Cardiac fibroblast (primary cell): ENCODE results near the gene UQCR10.
A peak's percentile ranks its signal among the peaks of the same experiment; 100 is the strongest.

Experiments used
- DNase-seq, 2 donors: peaks; one replicate each; pipeline versions ENCODE4 v3.0.0 to v3.0.0-alpha.2; 2010; ENCODE audit warnings: low read depth in 2 of 2
- H3K4me3 ChIP-seq, 2 donors: replicated peaks in 1 of 2; 1 replicate in 1 of 2; 2 replicates in 1 of 2; pipeline ENCODE4 v1.5.1; 2011; ENCODE audit warnings: low read depth in 2 of 2, low read length in 2 of 2, mild to moderate bottlenecking in 2 of 2, moderate library complexity in 1 of 2
- TF ChIP-seq, protein P1 (sequence below): IDR thresholded peaks from one replicate; pipeline ENCODE4 v1.5.1; 2011; ENCODE audit warnings: low read depth, mild to moderate bottlenecking, low read length, inconsistent platforms

The UQCR10 gene

GRCh38 chr22:29762263-29762662 lies 4.9 kb upstream of the UQCR10 start:
- H3K4me3 ChIP-seq = no peak overlapping the region
- DNase-seq = no peak
- TF ChIP-seq, protein P1, sequence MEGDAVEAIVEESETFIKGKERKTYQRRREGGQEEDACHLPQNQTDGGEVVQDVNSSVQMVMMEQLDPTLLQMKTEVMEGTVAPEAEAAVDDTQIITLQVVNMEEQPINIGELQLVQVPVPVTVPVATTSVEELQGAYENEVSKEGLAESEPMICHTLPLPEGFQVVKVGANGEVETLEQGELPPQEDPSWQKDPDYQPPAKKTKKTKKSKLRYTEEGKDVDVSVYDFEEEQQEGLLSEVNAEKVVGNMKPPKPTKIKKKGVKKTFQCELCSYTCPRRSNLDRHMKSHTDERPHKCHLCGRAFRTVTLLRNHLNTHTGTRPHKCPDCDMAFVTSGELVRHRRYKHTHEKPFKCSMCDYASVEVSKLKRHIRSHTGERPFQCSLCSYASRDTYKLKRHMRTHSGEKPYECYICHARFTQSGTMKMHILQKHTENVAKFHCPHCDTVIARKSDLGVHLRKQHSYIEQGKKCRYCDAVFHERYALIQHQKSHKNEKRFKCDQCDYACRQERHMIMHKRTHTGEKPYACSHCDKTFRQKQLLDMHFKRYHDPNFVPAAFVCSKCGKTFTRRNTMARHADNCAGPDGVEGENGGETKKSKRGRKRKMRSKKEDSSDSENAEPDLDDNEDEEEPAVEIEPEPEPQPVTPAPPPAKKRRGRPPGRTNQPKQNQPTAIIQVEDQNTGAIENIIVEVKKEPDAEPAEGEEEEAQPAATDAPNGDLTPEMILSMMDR = no peak

DNA sequence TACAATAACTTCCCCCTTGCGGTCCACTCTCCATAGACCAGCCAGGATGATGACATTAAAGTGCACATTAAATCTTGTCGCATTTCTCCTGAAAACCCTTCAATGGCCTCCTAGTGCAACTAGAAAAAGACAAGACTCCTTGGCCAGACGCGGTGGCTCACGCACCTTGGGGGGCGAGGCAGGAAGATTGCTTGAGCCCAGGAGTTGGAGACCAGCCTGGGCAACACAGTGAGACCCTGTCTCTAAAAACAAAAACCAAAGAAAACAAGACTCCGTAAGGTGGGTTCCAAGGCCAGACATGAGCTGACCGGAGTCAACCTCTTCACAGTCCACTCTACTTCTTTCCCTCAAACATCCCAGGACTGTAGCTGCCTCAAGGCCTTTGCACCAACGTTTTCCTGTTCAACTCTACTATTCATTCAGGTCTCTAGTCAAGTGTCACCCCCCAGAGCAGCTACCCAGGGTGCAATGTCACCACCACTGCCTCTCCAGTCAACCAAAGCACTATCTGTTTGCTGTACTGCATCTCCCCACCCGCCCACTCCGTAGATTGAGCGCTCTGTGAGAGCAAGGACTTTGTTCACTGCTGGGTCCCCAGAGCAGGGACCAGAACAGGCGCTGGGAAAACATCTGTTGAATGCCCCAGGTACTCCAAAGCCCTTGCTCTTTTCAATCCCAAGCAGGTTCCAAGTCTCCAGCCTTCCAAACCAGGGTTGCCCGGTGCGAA lies 1.1 kb upstream of the UQCR10 start:
- H3K4me3 ChIP-seq = peak overlapping the region; percentile 71 to 98
- TF ChIP-seq, protein P1 = no peak
- no peak for DNase-seq

- DNase-seq = peak; percentile 98
Measured at GRCh38 chr22:29766632-29767170, 468 bp upstream of the UQCR10 start, which contains the start of gene ZMAT5. Gene ZMAT5 (minus strand): TSS chr22:29767007. CDS start chr22:29748544, 18,463 bp downstream.

DNA sequence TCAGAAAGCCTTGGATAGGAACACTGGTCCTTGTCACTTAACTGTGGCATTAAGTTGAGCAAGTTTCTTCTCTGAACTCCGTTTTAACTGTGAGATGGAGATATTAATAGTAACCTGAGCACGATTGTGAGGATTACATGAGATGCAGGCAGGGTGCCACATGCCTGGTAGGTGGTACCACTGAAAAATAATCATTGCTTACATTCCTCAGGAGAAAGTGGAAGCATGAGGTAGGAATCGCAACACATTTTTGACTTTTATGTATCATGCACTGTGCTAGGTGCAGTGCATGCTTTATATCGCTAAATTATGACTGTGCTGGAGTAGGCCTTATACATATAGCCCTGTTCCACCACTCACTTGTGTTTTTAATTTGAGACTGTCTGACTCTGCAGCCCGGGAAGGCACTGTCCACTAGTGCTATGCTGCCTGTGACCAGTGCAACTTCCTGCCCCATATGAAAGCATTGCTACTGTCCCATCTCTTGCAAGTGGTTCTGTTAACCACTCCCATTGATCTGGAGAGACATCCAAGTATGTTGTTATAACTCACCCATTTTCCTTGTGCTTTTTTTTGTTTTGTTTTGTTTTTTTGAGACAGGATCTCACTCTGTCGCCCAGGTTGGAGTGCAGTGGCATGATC lies 1.0 kb downstream of the UQCR10 start:
- no peak for DNase-seq
- TF ChIP-seq, protein P1 = no peak
- H3K4me3 ChIP-seq = peak overlapping the region; percentile 98

More at GRCh38 chr22:29766632-29767170, 468 bp upstream of the UQCR10 start, which contains the start of gene ZMAT5:
- peak within 1 kb of the TSS; percentile 98 for H3K4me3 ChIP-seq
- TF ChIP-seq, protein P1 = no peak

DNA sequence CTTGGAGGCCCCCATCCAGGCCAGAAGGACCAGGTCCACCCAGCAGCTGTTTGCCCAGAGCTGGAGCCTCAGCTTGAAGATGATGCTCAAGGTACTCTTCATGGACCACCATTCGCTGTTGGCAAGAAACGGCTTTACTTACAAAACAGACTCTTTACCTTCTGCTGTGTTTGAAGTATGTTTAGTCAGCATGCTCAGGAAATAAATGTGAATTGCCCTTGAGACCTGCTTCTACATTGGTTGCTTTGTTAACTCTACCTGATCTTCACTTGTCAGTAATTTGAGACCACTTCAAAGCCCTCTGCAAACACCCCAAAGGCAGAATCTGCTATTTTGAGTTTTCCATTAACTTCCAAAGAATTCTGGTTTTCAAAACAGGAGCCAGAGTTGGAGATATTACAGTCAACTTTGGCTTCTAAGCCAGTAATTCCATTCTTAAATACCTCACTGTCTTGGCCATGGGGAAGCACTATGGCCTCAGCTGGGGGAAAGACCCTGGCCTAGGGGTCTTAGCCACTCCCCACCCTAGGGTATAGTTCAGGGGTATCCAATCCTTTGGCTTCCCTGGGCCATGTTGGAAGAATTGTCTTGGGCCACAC lies 2.7 kb downstream of the UQCR10 start:
- DNase-seq = no peak
- TF ChIP-seq, protein P1 = no peak
- no peak overlapping the region for H3K4me3 ChIP-seq

GRCh38 chr22:29772170-29772641 lies 5.0 kb downstream of the UQCR10 start:
- TF ChIP-seq, protein P1 = peak; percentile 64

More at GRCh38 chr22:29772170-29772641, 5.0 kb downstream of the UQCR10 start:
- DNase-seq = peak; percentile 77 to 91
- H3K4me3 ChIP-seq = no peak overlapping the region
